ENCODE data around the gene FCRL5.
"Not testable (repeated sequence)": the region's sequence is repeated elsewhere in the genome, so short reads cannot be mapped to it uniquely, and the experiment has no call there.

The FCRL5 gene

DNA sequence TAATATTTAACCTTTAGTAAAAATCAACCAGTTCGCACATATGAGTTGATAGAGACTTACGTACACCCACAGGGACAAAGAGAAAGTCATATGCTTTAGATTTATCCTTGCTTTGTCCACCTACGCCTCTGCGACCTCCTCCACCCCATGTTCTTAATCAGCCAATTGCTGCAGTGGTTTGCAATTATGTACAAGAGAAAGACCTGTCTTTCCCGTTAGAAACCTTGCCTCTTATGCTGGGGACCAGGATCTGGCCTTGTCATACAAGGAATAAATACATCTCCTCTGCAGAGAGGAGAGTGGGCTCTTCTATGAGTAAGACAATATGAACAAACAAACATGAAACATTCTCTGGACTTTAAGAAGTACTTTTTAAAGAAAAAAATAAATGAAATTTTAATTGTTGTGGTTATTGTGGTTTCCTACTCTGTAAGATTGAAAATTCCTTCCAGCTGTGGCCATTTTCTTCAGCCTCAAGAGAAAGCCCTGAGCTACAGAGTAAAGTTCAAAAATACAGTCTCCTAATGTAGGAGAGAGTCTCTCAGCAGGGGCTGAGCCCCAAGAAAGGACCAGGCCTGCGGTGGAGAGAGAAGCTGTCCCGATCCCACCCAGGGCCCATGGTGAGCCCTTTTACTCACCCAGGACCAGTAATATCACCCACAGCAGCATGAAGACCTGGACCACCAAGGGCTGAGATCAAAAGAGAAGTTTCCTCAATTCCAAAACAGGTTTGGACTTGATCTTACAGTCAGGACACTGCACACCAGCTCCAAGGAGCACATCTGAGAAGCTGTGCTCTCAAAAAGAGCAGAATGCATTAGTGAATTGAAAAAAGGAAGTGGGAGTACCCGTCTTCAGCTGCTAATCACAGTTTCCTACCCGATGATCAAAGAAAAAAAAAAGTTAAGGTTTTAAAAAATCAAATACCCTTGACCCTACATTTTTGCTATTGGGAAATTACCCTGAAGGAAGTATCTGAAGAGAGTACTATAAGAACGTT lies at the start of gene FCRL5:
Gene FCRL5 (minus strand): TSS at position 822 of the 1,000 bp plus-strand sequence. CDS start 153 bp downstream, at position 669.
- DNase-seq, result no peak

DNA sequence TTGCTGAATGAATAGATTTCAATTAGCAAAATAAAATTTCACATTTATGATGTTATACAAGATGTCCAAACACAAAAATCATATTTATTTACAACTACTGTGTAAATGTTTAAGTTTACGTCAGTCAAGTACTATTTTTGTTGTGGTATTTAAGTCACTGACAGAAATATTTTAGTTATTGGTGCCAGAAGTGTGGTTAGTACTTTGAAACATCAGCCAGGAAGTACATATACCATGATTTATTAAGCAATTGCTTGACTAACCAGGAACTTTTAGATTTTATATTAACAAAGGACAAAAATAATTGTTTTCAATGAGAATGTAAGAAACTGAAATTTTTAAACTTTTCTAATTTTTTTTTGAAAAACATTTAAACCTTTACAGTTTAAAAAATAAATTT lies 47.9 kb upstream of the FCRL5 start:
- no peak for DNase-seq

DNA sequence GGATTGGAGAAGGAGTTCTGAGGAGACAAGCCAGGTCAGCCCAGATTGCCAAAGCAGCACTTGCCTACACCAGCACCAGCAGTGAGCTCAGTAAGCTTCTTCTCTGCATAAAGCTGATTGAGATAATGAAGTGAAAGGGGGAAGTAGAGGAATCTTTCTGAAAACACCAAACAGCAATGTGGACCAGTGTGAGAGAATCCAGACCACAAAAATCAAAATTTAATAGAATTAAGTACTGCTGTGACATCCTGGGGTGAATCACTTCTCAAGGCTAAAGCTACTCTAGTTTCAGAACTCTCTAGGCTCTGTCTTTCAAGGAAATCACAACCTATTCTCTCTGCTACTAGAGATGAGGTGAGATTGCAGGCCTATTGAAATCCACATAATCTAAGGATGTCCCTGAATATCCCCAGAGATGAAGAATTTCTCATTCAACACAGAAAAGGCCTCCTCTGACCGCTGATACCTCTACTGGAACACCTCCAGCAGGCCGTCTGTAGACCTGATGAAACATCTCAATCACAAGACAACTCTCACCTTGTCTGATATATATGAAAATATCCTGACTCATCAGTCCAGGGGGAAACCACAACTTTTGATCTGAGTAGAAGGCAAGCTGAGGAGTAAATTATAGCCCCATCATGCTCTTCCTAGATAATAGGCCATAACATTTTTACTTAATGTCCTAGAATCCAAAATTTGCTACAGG lies 45.8 kb upstream of the FCRL5 start, which contains the start of gene FCRL4:
Gene FCRL4 (minus strand): TSS at position 127 of the 709 bp plus-strand sequence. CDS start 141 bp downstream, outside the sequence.
- DNase-seq, result no peak

DNA sequence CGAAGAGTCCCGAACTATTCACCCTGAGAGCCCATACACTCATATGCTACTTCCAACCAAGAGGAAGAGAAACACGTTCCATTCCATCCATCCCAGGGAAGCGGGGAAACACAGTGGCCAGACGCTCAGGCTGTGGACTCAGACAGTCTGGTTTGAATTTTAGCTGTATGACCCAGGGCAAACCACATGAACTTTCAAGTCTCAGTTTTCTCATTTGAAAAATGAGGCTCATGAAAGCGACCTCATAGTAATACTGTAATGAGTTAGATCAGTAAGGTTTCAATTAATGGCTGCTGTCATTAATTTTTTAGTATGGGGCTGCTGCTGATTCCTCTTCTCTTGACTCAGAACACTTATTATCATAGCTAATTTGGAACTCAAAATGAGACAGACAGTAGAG lies 44.1 kb upstream of the FCRL5 start:
- no peak for DNase-seq

DNA sequence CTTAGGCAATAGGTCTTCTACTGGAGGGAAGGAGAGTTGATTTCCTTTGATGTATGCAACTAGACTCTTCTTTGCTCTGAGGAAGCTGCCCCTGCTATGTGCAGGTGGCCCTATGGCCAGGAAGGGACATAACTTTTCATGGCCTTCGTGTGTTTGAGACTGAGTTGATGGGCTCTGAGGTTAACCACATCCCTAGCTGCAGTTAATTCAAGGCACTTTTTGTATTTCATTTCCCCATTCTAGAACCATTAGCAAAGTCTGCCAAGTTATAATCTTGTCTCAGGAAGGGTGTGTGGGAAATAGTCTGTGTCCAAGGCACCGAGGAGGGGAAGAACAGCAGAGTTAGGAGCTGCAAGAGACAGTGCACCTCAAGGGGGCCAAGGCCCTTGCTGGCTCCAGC lies 43.0 kb upstream of the FCRL5 start:
- DNase-seq, result no peak

DNA sequence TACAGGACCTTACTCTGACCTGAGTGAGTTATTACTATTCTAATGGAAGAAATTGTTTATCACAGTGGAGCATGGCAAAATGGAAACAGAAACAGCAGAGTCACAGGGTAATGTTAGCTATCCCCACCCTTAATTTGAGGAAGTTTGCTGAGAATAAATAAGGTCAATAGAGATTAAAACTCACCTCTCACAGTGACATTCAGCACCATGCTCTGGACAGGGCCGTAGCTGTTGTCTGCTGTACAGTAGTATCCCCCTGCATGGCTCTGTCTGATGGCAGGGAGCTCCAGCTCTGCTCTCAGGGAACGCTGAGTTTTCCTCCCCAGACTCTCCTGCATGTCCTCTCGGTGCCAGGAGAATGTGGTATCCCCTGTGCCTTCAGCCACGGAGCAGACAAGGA lies 33.7 kb upstream of the FCRL5 start:
- DNase-seq, result no peak

DNA sequence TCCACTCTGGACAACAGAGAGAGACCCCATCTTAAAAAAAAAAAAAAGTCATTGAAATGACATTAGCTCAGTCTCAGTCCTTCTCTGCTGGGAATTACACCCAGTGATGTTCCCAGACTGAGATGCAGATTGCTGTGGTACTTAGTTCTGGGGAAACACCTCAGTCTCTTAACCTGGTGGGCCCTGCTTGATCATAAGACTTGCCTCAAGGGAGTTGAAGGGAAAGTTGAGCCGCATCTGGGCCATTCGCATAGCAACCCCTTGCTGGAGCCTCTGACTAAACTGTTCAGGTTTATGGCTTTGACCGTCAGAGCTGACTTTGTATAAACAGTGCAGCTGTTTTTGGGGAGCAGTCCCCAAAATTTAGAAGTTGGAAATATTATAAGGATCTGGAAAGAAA lies 32.2 kb upstream of the FCRL5 start:
- no peak for DNase-seq

DNA sequence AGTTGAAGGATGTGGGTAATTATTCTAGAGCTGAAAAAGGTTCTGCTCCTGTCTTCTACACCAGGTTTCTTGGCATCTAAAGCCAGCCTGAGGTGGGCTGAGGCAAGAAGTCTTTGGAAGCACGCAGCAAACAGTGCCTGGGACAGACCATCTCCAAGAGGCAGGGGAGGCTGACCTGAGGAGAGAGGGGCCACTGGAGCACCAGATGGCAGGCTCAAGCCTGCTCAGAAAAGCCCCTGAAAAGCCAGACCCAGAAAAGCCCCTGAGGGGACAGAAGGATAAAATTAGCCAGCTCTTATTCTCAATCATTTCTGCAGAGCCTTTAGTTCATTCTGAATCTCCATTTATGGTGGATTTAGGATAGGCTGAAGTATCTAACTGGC lies 28.5 kb upstream of the FCRL5 start:
- DNase-seq, result no peak

DNA sequence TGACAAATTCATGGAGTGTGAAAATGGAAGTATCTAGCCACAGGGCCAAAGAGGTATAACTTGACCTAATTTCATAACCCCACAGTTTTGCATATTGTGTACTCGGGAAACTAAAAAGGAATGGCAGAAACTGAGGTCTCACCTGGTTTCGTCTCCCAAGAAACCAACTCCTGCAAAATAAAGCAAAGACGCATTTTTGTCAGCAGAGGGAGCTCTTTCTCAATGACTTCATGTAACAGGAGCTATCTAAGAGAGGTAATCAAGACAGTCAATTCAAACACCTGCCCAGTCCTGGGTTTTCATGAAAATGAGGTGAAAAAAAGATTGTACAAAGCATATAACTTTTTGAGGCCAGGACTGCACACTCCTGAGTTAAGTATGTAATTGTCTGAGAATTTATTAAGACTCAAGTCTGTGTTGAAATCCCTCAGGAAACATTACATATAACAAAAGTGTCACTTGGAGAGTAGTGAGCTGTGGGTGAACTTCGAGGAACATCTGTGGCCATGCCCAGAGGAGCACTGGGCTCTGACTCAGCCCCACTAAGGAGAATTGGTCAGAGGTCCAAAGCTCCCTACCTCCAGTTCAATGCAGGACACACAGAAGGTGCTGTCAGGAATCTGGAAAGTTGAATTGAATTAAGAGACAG lies 28.0 kb upstream of the FCRL5 start:
- DNase-seq, result no peak

DNA sequence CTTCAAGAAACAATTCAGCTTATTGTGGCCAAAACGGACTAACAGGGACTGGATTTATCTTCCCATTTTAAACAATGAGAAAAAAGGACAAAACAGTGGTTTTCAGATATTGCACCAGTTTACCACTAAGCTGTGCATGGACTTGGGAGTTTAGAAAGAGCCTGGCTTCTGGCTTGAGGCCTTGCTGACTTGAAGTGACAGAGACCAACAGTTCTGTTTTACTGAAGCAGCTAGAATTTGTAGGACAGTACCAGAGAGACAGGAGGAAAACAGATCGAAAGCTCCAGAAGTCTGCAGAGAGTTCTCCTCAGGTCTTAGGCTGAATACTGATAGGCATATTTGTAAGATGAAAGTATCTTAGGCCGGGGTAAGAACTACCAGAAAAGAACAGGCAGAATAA lies 25.1 kb upstream of the FCRL5 start:
- DNase-seq, result no peak

DNA sequence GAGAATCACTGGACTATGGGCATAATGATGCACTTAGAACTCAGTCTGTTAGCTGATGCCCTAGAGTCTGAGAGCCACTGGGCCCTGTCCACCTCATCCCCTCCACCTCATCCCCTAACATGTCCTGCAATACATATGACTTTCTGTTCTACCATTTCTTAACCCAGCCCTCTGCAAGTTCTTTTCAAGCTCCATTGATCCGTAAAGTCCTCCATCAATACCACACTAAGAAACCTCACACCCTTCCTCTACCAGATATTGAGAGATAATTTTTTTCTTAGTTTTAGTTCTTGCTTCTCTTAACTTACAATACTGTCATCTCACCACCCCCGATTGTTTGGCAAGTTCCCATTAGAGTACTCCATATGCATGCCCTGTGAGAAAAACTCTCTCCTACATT lies 23.4 kb upstream of the FCRL5 start:
- no peak for DNase-seq

DNA sequence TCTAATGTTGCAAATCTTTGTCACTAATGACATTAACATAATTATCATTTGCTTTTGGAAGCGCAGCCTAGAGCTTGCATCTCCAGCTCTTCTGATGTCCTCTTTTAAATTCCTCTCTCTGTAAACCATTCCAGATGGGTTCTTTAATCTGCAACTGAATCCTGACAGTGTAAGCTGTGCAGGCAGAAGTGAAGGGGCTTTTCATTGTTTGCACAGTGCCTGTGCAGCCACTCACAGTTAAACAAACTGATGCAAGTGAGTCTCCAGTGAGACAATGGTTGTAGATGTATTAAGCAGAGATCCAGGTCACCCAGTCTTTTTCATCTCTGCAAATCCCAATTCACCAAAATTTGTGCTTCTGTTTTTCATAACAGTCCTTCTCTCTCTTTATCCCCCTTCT lies 22.5 kb upstream of the FCRL5 start:
- no peak for DNase-seq

DNA sequence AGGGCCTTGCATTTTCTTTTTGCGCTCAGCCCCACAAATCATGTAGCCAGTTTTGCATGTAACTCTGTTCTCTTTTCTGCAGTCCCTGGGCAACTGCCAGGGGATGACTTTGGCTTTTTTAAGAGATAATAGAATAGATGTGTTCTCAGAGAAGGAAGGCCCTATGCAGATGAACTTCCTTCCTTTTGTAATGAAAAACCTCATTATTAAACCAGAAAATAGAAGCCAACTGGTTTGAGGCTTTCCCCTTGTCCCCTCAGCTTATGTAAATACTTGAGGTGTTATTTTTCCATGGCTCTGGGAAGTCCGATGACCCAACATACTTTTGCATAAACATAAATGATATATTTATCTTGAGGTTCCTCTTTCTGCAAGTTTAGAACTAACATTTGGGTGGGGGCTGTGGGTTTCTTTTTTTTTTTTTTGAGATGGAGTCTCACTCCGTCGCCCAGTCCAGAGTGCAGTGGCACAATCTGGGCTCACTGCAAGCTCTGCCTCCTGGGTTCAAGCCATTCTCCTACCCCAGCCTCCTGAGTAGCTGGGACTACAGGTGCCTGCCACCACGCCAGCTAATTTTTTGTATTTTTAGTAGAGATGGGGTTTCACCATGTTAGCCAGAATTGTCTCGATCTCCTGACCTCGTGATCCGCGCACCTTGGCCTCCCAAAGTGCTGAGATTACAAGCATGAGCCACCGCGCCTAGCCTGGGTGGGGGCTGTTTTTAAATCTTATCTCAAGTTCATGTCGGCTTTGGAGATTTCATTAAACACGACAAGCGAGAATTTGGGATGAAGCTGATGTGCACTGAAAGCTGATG lies 14.4 kb upstream of the FCRL5 start:
- no peak for DNase-seq

DNA sequence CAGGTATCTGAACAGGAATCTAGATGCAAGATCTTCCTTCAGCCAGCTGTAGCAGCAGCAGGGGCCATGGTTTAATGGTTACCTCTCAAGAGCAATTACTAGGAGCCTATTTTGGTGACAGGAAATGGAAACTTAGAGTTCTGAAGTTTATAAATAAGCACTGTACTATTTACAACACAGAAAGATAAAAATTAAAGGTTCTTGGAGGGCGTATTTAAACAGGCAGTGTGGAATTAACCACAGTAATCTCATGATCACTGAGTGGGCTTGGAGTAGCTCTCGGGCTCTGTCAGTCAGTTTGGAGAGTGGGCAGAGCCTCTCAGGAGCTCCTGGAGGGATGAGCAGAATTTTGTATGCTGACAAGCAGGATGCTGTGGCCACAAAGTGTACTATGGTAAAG lies 10.2 kb upstream of the FCRL5 start:
- no peak for DNase-seq

DNA sequence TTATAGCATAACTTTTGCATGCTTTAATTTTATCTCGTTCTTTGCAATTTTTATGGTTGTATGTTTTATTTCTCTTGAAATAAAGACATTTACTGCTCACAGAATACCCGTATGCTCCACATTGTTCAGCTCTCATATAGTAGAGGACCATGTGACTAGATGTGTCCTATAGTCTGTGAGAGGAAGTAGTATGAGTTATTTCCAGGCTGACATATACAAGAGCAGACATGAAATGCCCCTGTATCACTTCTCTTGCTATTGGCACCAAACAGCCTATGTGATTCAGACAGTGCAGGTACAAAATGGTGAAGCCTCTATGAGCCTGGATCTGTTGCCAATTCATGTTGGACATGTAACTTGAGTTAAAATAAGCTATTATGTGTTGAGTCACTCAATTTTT lies 5.8 kb upstream of the FCRL5 start:
- DNase-seq, result no peak

DNA sequence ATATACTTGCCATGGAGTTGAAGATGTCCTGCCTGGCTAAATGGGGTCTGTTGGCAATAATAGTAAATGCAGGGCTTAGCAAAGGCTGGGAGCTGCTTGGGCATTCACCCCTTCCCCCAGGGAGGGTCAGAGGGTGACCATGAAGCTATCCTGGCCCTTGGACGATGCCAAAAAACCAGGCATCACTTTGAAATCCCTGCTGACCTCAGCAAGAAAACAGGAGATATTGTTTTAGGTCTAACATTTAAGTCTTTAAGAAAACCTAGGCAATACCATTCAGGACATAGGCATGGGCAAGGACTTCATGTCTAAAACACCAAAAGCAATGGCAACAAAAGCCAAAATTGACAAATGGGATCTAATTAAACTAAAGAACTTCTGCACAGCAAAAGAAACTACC lies 4.2 kb downstream of the FCRL5 start:
- DNase-seq, result not testable (repeated sequence)

DNA sequence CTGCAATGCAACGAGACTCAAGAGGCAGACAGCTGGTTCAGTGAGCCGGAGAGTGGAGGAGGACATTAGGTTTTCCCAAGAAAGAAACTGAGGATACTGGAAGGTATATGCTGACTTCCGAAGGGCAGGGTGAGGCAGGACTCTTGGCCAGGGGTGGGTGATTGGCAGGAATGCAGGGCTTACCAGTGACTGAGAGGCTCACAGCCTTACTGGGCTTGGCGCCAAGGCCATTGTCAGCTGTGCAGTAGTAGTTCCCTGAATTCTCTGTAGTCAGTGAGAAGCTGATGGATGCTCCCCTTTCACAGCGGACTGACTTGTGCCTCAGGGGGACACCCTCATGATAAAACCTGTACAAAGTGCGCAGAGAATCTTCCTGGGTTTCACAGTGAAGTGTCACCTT lies 9.6 kb downstream of the FCRL5 start:
- no peak for DNase-seq

DNA sequence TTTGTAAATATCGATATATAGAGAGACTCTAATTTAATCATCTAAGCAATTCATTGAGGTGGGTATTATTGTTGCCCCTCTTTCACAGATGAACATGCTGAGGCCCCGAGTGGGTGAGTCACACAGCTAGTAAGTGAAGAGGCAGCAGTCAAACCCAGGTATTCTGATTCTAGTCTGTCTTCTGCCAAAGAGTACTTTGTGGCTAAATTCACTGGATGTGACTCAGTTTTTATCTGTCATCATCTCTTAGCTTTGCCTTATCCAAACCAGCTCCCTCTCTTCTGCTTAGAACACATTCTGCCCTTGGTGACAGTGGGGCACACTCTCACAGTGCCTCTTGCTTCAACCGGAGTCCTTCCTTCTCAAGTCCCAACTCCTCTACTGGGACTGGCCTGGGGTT lies 11.5 kb downstream of the FCRL5 start:
- no peak for DNase-seq

DNA sequence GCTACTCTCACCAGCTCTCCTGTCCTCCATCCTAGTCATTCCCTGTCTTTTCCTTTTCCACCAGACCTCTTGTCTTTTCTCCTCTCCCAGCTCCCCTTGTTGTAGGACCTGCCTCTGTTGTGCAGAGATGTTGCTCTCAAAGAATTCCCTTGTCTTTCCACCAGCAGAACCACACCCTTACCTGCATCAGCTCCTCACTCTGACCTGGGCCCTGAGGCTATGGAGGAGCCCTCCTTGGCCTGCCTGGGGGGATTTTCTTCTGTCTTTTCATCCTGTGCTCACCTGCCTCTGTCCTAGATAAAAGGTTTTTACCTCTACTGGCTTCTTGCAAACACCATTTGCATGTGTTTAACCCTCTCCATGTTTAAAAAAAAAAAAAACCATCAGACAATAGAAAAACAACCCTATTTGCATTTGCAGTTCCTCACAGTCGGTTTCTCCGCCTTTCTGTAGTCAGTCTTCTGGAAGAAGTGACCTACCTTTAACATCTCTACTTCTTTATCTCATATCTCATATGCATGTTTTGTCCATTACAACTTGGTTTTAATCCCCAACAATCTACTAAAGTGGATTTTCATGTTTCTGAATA lies 12.1 kb downstream of the FCRL5 start:
- DNase-seq, result no peak

DNA sequence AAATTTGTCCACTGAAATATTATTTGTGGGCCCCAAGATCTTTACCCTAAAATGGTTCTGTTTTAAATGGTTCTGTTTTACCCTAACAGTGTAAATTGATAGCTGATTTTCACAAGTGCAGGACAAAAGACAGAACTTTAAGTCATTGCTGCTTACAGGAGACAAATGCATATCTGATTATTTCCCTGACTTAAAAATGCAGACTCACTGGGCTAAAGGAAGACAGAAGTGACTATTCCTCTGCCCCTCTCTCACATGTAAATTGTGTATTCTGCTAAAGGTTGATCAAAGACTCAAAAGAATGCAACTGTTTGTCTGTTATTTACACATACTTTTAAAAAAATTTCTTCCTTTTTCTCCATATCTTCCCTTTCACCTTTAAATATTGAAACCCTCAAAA lies 12.7 kb downstream of the FCRL5 start:
- DNase-seq, result no peak

DNA sequence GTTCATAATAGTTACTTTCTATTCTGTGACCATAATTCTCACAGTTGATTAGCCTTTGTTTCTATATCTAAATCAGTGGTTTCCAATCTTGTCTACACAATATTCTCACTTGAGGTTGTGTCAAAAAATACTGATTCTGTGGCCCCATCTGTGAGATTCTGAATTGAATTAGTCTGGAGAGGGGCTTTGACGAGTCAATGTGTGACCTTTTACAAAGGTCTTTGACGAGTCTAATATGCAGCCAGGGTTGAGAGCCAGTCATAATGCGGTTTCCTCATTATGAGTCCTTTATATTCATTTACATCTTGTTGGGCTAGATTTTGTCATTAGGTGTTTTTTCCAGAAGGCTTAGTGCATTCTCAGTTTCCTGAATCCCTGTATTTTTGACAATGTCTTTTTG lies 19.7 kb downstream of the FCRL5 start:
- DNase-seq, result no peak

DNA sequence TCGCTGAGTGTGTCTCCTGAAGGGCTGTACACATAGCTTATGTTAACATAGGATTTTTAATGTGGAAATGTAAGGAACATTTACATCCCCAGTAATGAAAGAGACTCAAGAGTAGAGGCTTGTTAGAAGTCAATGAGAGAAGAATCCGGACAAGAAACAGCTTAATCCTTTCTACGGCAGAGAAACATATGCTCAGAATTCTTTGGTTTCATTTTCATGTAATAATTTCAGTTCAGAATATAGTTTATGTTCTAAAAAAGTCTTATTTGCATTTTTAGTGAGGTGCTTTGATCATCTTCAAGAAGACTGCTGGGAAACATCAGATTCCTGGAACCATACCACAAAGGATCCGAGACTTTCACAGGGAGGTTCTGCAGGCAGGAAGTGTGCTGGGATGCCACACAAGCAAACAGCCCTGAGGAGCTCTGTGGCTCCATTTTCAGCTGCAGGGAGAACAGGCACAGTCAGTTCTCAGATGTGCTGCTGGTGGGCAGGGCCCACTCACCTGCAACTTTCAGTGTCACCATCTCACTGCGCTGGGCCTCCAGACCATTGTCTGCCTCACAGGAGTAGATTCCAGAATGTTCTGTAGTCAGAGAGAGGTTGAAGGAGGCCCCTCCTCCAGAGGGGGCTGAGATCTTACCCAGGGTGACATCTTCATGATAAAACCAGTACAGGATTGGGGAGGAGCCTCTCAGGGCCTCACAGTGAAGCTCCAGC lies 28.4 kb downstream of the FCRL5 start:
- DNase-seq, result no peak
